Vagina (tissue), 2 donors: ENCODE results near the gene TRPV3. TPM values are rescaled to one million over a fixed set of nuclear protein-coding genes. Genes with fewer than 3 reads are reported as not detected.

Experiments
- DNase-seq, 2 donors: peaks; one replicate each; pipeline ENCODE4 v3.0.0-alpha.2; 2017; ENCODE audit errors: extremely low spot score in 2 of 2
- H3K27ac ChIP-seq: fragments of 200-600 bp; sonication (generic); one replicate; pipeline ENCODE4 v1.5.1; 2019
- H3K27me3 ChIP-seq: fragments of 200-600 bp; sonication (generic); one replicate; pipeline ENCODE4 v1.5.1; 2019
- H3K36me3 ChIP-seq, 2 donors: fragments of 200-600 bp; sonication (generic); one replicate each; pipeline ENCODE4 v1.5.1; 2017 to 2019
- H3K4me1 ChIP-seq: fragments of 200-600 bp; sonication (generic); one replicate; pipeline ENCODE4 v1.5.1; 2019
- H3K4me3 ChIP-seq, 2 donors: fragments of 200-600 bp; sonication (generic); 1 replicate in 1 of 2; 2 replicates in 1 of 2; pipeline ENCODE4 v1.5.1; 2016 to 2019
- H3K9me3 ChIP-seq: fragments of 200-600 bp; sonication (generic); one replicate; pipeline ENCODE4 v1.5.1; 2019
- POLR2A ChIP-seq, 2 donors: fragments of 450-650 bp; IDR thresholded peaks; one replicate each; pipeline ENCODE4 v1.6.1; 2017; ENCODE audit warnings: antibody characterized with exemption in 2 of 2, mild to moderate bottlenecking in 2 of 2, moderate library complexity in 2 of 2
- POLR2AphosphoS5 ChIP-seq, 2 donors: sonication (generic); formaldehyde crosslinking; IDR thresholded peaks; one replicate each; pipeline ENCODE4 v1.9.0; 2017; ENCODE audit warnings: antibody characterized with exemption in 2 of 2, mild to moderate bottlenecking in 2 of 2, low read depth in 1 of 2; ENCODE audit not compliant: insufficient read depth in 1 of 2
- intact Hi-C: fragments of 100-400 bp; cut with DNase I; formaldehyde crosslinking; loops from one replicate; pipeline ENCODE4 v1.15.1; 2023
- total RNA-seq: library from RNA; depleted of rRNA; stranded (reverse); fragments of >200 nt; gene quantifications from one replicate; pipeline ENCODE4 v1.2.3, GENCODE V29; 2016
- TF ChIP-seq, protein P1 (sequence below), 3 experiments: fragments of 450-650 bp in 2 of 3; fragments of 200-600 bp in 1 of 3; sonication (generic) in 1 of 3; IDR thresholded peaks; one replicate each; pipeline ENCODE4 v1.5.1; 2017 to 2019; ENCODE audit warnings: antibody characterized with exemption in 3 of 3, mild to moderate bottlenecking in 2 of 3, moderate library complexity in 2 of 3

Gene TRPV3
- total RNA-seq, 1 donor from 2014 or later: 3.2 TPM

DNA sequence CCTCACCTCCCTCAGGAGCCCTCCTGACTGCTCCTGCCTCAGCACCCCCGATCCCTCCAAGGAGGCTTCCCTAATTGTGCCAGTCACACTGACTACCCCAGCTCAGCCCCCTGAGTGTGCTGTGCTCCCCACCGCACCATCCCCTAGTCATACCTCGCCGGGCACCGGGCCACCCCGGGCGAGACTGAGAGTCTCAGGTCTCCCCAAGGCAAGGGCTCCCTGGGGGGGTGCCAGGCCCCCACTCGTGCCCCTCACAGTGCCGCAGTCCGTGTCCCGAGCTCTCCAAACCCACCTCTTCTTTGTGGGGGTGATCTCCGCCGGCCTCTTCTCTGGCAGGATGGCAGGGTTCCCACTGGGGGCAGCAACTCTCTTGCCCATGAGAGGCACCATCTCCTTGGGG lies 3.2 kb downstream of the TRPV3 start:
- H3K4me1 ChIP-seq: peaks cover 18% of the 10 kb centered on the region
- intact Hi-C loops: no loop called here
- H3K27me3 ChIP-seq: no peaks in the 10 kb centered on the region
- no peaks in the 10 kb centered on the region for H3K9me3 ChIP-seq
- no peak overlapping the region for H3K27ac ChIP-seq
- no peak overlapping the region for H3K4me3 ChIP-seq
- no peak for TF ChIP-seq POLR2A (IDR thresholded peaks at IDR 0.05)
- no peak for DNase-seq
- H3K36me3 ChIP-seq: no peaks in the 10 kb centered on the region

- intact Hi-C loops: no loop called here
- H3K36me3 ChIP-seq: no peaks in the 10 kb centered on the region
- peaks cover 11% of the 10 kb centered on the region for H3K4me1 ChIP-seq
- DNase-seq: no peak
- TF ChIP-seq, protein P1, sequence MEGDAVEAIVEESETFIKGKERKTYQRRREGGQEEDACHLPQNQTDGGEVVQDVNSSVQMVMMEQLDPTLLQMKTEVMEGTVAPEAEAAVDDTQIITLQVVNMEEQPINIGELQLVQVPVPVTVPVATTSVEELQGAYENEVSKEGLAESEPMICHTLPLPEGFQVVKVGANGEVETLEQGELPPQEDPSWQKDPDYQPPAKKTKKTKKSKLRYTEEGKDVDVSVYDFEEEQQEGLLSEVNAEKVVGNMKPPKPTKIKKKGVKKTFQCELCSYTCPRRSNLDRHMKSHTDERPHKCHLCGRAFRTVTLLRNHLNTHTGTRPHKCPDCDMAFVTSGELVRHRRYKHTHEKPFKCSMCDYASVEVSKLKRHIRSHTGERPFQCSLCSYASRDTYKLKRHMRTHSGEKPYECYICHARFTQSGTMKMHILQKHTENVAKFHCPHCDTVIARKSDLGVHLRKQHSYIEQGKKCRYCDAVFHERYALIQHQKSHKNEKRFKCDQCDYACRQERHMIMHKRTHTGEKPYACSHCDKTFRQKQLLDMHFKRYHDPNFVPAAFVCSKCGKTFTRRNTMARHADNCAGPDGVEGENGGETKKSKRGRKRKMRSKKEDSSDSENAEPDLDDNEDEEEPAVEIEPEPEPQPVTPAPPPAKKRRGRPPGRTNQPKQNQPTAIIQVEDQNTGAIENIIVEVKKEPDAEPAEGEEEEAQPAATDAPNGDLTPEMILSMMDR (IDR thresholded peaks at IDR 0.05): no peak
- TF ChIP-seq POLR2A (IDR thresholded peaks at IDR 0.05) (no peak), POLR2AphosphoS5 (IDR thresholded peaks at IDR 0.05; ENCODE audit: insufficient read depth in 1 of 2, low read depth in 1 of 2) (no peak)
- H3K27me3 ChIP-seq: no peaks in the 10 kb centered on the region
- H3K9me3 ChIP-seq: no peaks in the 10 kb centered on the region
- H3K27ac ChIP-seq: no peak overlapping the region
- no peak overlapping the region for H3K4me3 ChIP-seq
Measured at GRCh38 chr17:3553419-3554401, 3.9 kb downstream of the TRPV3 start.

DNA sequence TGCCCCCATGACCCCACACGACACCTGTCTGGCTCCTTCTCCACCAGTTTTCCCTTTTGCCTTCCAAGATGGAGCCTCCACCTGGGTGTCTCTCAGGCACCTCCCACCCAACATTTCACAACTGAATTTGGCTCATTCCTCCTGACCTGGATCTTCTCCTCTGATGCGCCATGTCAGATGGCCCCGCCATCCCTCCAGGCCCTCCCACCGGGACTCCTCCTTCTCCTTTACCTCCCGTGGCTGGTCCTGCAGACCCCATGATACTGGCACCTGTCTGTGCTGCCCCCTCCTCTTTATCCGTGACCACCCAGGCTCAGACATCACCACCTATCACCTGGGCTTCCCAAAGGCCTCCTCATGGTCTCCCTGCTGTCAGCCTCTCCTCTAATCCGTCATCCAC lies 4.7 kb downstream of the TRPV3 start:
- Histone ChIP-seq H3K4me1 (peaks cover 4% of the 10 kb centered on the region), H3K27me3 (no peaks in the 10 kb centered on the region), H3K27ac (no peak overlapping the region), H3K4me3 (no peak overlapping the region), H3K9me3 (no peaks in the 10 kb centered on the region), H3K36me3 (no peaks in the 10 kb centered on the region)
- intact Hi-C loops: no loop called here
- TF ChIP-seq, protein P1 (IDR thresholded peaks at IDR 0.05): no peak
- TF ChIP-seq POLR2AphosphoS5 (IDR thresholded peaks at IDR 0.05; ENCODE audit: insufficient read depth in 1 of 2, low read depth in 1 of 2): no peak
- TF ChIP-seq POLR2A (IDR thresholded peaks at IDR 0.05): no peak
- DNase-seq: no peak

GRCh38 chr17:3551189-3551588 lies 6.4 kb downstream of the TRPV3 start:
- no peaks in the 10 kb centered on the region for H3K36me3 ChIP-seq
- DNase-seq: no peak
- intact Hi-C loops: no loop called here
- H3K4me3 ChIP-seq: no peak overlapping the region
- TF ChIP-seq POLR2A (IDR thresholded peaks at IDR 0.05) (no peak), POLR2AphosphoS5 (IDR thresholded peaks at IDR 0.05; ENCODE audit: insufficient read depth in 1 of 2, low read depth in 1 of 2) (no peak)
- TF ChIP-seq, protein P1 (IDR thresholded peaks at IDR 0.05): no peak
- H3K27ac ChIP-seq: no peak overlapping the region
- no peaks in the 10 kb centered on the region for H3K9me3 ChIP-seq
- no peaks in the 10 kb centered on the region for H3K27me3 ChIP-seq
- H3K4me1 ChIP-seq: no peaks in the 10 kb centered on the region

DNA sequence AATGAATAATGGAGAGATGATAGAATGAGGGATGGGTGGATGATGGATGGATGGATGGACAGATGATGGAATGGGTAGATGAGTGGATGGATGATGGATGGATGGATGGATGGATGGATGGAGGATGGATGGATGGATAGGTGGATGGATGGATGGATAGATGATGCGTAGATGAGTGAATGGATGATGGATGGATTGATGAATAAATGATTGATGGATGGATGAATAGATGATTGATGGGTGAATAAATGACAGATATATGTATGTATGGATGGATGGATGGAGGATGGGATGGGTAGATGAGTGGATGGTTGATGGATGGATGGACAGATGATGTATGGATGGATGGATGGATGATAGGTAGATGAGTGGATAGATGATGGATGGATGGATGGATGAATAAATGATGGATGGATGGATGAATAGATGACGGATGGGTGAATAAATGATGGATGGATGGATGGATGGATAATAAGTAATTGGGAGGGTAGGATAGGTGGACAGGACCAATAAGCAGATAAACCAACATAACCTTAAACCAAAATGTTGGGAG lies 7.9 kb downstream of the TRPV3 start:
- no peaks in the 10 kb centered on the region for H3K36me3 ChIP-seq
- no peaks in the 10 kb centered on the region for H3K4me1 ChIP-seq
- no peaks in the 10 kb centered on the region for H3K9me3 ChIP-seq
- no peaks in the 10 kb centered on the region for H3K27me3 ChIP-seq
- no peak overlapping the region for H3K27ac ChIP-seq
- DNase-seq: no peak
- no peak overlapping the region for H3K4me3 ChIP-seq
- intact Hi-C loops: no loop called here
- no peak for TF ChIP-seq POLR2A (IDR thresholded peaks at IDR 0.05)
- TF ChIP-seq, protein P1 (IDR thresholded peaks at IDR 0.05): no peak
- TF ChIP-seq POLR2AphosphoS5 (IDR thresholded peaks at IDR 0.05; ENCODE audit: insufficient read depth in 1 of 2, low read depth in 1 of 2): no peak
